WERI-Rb-1 (cell line): ENCODE data around the gene NOB1.
A peak's percentile ranks its signal among the peaks of the same experiment; 100 is the strongest.

Source experiments
- DNase-seq: peaks from one replicate; pipeline ENCODE4 v3.0.0-alpha.2; 2020
- H3K27ac ChIP-seq: fragments of 250-450 bp; sonication (Bioruptor Pico); 2 replicates; pipeline ENCODE4 v1.5.1; 2020; ENCODE audit warnings: mild to moderate bottlenecking, moderate library complexity
- H3K27me3 ChIP-seq: fragments of 250-450 bp; sonication (Bioruptor Pico); 2 replicates; pipeline ENCODE4 v1.5.1; 2021; ENCODE audit warnings: mild to moderate bottlenecking, low read depth, moderate library complexity; ENCODE audit not compliant: insufficient read depth, severe bottlenecking
- H3K36me3 ChIP-seq: fragments of 250-450 bp; sonication (Bioruptor Pico); 2 replicates; pipeline ENCODE4 v1.5.1; 2020; ENCODE audit warnings: mild to moderate bottlenecking, moderate library complexity
- H3K4me3 ChIP-seq: 2 replicates; pipeline ENCODE4 v1.5.1; 2011; ENCODE audit warnings: low read depth, mild to moderate bottlenecking, control low read depth, low read length
- H3K9me3 ChIP-seq: fragments of 250-450 bp; sonication (Bioruptor Pico); 2 replicates; pipeline ENCODE4 v1.5.1; 2021; ENCODE audit warnings: mild to moderate bottlenecking, moderate library complexity; ENCODE audit not compliant: severe bottlenecking
- CTCF ChIP-seq: IDR thresholded peaks from 2 replicates; pipeline ENCODE4 v1.5.1; 2011; ENCODE audit warnings: low read depth, mild to moderate bottlenecking, control low read depth, inconsistent platforms, low read length

Gene NOB1

DNA sequence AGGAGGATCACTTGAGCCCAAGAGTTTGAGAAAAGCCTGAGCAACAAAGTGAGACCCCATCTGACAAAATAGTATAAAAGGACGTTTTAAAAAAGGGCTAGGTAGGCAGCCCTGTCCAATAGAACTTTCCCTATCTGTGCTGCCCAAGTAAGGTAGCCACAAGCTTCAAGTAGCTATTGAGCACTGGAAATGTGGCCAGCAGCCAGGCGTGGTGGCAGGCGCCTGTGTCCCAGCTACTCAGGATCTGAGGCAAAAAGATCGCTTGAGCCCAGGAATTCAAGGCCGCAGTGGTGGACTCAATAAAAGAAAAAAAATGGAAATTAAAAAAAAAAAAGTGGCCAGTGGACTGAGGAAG is 26.8 kb downstream of the NOB1 start:
- H3K36me3 ChIP-seq: no peaks in the 10 kb centered on the region
- H3K27ac ChIP-seq: no peak overlapping the region; the same call in 1 of the 2 replicates
- H3K4me3 ChIP-seq: no peak overlapping the region
- no peak for TF ChIP-seq CTCF
- no peaks in the 10 kb centered on the region for H3K9me3 ChIP-seq
- H3K27me3 ChIP-seq: no peaks in the 10 kb centered on the region
- no peak for DNase-seq

GRCh38 chr16:69726313-69727060 is 28.2 kb downstream of the NOB1 start, which contains the start of gene NQO1:
Gene NQO1 (minus strand): TSS chr16:69726560. CDS start chr16:69726439, 121 bp downstream.
- Histone ChIP-seq H3K36me3 (no peaks in the 10 kb centered on the region), H3K27ac (peak within 1 kb of the TSS; percentile 80), H3K9me3 (no peaks in the 10 kb centered on the region), H3K27me3 (no peaks in the 10 kb centered on the region), H3K4me3 (peak within 1 kb of the TSS; percentile 63)
- TF ChIP-seq CTCF: no peak
- DNase-seq: peak; percentile 95

DNA sequence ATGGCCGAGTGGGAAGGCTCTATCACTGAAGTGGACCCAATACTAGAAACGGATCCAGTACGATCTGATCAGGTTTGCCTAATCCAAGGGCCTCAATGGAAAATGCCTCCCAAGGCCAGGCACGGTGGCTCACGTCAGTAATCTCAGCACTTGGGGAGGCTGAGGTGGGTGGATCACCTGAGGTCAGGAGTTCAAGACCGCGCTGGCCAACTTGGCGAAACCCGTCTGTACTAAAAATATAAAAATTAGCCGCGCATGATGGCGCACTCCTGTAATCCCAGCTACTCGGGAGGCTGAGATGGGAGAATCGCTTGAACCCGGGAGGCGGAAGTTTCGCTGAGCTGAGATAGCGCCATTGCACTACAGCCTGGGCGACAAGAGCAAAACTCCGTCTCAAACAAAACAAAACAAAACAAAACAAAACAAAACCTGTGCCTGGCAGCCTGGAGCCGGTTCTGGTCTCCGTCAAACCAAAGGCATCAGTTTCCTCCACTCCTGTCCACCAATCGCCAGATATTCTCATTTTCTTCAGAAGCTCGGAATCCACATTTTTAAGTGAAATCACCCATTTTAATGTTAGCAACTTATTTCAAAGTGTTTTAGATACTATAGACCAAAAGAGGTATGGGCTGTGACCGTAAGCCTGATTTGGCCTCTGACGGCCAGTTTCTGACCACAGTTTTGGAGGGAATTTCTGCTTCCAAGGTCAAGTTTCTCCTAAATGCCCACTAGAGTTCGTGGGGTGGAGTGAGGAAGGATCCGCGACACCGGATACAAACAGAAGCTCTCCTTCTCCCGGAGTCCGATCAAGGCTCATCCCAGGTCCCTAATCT is 29.0 kb downstream of the NOB1 start:
- Histone ChIP-seq H3K9me3 (no peaks in the 10 kb centered on the region), H3K36me3 (no peaks in the 10 kb centered on the region), H3K27me3 (no peaks in the 10 kb centered on the region), H3K27ac (peak overlapping the region; percentile 80), H3K4me3 (peak overlapping the region; percentile 63)
- DNase-seq: no peak
- TF ChIP-seq CTCF: no peak

- Histone ChIP-seq H3K27ac (peak overlapping the region; percentile 12), H3K4me3 (no peak overlapping the region)
Observed at GRCh38 chr16:69724981-69725479, 29.7 kb downstream of the NOB1 start.

DNA sequence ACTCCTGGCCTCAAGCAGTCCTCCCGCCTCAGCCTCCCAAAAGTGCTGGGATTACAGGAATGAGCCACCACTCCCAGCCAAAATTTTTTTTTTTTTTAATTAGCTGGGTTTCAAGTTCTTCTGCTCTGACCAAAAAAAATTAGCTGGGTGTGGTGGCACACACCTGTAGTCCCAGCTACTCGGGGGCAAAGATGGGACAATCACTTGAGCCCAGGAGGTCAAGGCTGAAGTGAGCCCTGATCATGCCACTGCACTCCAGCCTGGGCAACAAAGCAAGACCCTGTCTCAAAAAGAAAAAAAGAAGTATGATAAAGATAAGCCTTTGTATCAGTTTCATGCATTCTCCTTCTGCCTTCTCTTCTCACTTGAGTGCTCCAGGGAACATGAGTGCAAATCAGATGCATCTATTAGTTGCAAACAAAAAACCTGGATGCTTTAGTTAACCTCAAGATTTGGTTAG is 30.3 kb downstream of the NOB1 start:
- no peak for TF ChIP-seq CTCF
- no peak overlapping the region for H3K4me3 ChIP-seq

More at GRCh38 chr16:69724981-69725479, 29.7 kb downstream of the NOB1 start:
- Histone ChIP-seq H3K36me3 (no peaks in the 10 kb centered on the region), H3K9me3 (no peaks in the 10 kb centered on the region), H3K27me3 (no peaks in the 10 kb centered on the region)
- no peak for TF ChIP-seq CTCF
- no peak for DNase-seq

More for the DNA sequence above, 30.3 kb downstream of the NOB1 start:
- H3K27me3 ChIP-seq: no peaks in the 10 kb centered on the region
- no peak overlapping the region for H3K27ac ChIP-seq
- no peaks in the 10 kb centered on the region for H3K9me3 ChIP-seq
- H3K36me3 ChIP-seq: no peaks in the 10 kb centered on the region
- no peak for DNase-seq
